COLO668 (cell line): ENCODE data around the gene KCNMB1.

Source experiments
- DNase-seq: peaks from one replicate; lab custom pipeline; 2025; ENCODE audit not compliant: unreplicated experiment; lab: John Stamatoyannopoulos, UW

Gene KCNMB1

GRCh38 chr5:170342153-170342725, 46.9 kb downstream of the KCNMB1 start:
- DNase-seq: no peak

- DNase-seq: no peak
Measured at GRCh38 chr5:170341545-170341944, 47.6 kb downstream of the KCNMB1 start.

GRCh38 chr5:170339780-170340167, 49.4 kb downstream of the KCNMB1 start:
- no peak for DNase-seq

- DNase-seq: no peak
Measured at GRCh38 chr5:170338933-170339779, 50.0 kb downstream of the KCNMB1 start.

GRCh38 chr5:170338291-170338690, 50.9 kb downstream of the KCNMB1 start:
- no peak for DNase-seq

- no peak for DNase-seq
Measured at GRCh38 chr5:170337045-170337733, 52.0 kb downstream of the KCNMB1 start.

GRCh38 chr5:170336065-170336464, 53.1 kb downstream of the KCNMB1 start:
- no peak for DNase-seq

GRCh38 chr5:170334626-170335025, 54.5 kb downstream of the KCNMB1 start:
- DNase-seq: no peak

GRCh38 chr5:170333161-170333910, 55.8 kb downstream of the KCNMB1 start:
- no peak for DNase-seq

GRCh38 chr5:170332058-170332457, 57.1 kb downstream of the KCNMB1 start:
- DNase-seq: no peak

GRCh38 chr5:170330568-170331054, 58.6 kb downstream of the KCNMB1 start:
- DNase-seq: no peak

GRCh38 chr5:170329524-170329923, 59.6 kb downstream of the KCNMB1 start:
- DNase-seq: no peak

GRCh38 chr5:170327829-170328228, 61.3 kb downstream of the KCNMB1 start:
- no peak for DNase-seq

- no peak for DNase-seq
Measured at GRCh38 chr5:170327168-170327567, 62.0 kb downstream of the KCNMB1 start.
